ENCODE data around the gene RBMXL2. TPM values are rescaled to one million over a fixed set of nuclear protein-coding genes. Genes with fewer than 3 reads are reported as not detected.
A peak's percentile ranks its signal among the peaks of the same experiment; 100 is the strongest.

RBMXL2 gene
- total RNA-seq, 1 donor from 2014 or later, result 0.50 TPM

DNA sequence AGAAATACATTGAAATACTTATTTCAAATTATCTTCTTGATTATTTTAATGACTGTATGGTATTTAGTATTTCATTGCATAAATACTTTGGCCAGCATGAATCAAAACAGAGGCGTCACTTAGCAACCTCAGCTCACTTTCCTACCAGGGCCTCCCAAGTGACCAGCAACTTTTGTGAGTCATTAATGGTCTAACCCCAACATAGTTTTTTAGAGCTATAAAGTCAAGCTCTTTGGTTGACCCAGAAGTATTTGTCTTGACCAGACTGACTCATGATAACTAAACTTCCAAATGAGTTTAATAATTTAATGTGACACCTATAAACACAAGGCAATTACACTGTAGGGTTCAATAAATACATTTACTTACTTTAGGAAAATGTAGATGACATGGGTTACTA lies 27.9 kb upstream of the RBMXL2 start:
- H3K4me3 ChIP-seq (ENCODE audit: low read depth, low read length), result no peak overlapping the region
- no peaks in the 10 kb centered on the region for H3K36me3 ChIP-seq (ENCODE audit: control insufficient read depth, insufficient read depth, low read length)
- no peaks in the 10 kb centered on the region for H3K27me3 ChIP-seq (ENCODE audit: control insufficient read depth, insufficient read depth, low read length)
- peak; percentile 18 for DNase-seq (ENCODE audit: low read depth)
- TF ChIP-seq, protein P1, sequence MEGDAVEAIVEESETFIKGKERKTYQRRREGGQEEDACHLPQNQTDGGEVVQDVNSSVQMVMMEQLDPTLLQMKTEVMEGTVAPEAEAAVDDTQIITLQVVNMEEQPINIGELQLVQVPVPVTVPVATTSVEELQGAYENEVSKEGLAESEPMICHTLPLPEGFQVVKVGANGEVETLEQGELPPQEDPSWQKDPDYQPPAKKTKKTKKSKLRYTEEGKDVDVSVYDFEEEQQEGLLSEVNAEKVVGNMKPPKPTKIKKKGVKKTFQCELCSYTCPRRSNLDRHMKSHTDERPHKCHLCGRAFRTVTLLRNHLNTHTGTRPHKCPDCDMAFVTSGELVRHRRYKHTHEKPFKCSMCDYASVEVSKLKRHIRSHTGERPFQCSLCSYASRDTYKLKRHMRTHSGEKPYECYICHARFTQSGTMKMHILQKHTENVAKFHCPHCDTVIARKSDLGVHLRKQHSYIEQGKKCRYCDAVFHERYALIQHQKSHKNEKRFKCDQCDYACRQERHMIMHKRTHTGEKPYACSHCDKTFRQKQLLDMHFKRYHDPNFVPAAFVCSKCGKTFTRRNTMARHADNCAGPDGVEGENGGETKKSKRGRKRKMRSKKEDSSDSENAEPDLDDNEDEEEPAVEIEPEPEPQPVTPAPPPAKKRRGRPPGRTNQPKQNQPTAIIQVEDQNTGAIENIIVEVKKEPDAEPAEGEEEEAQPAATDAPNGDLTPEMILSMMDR (IDR thresholded peaks at IDR 0.05; ENCODE audit: insufficient read depth, low read length, poor library complexity, severe bottlenecking), result no peak

DNA sequence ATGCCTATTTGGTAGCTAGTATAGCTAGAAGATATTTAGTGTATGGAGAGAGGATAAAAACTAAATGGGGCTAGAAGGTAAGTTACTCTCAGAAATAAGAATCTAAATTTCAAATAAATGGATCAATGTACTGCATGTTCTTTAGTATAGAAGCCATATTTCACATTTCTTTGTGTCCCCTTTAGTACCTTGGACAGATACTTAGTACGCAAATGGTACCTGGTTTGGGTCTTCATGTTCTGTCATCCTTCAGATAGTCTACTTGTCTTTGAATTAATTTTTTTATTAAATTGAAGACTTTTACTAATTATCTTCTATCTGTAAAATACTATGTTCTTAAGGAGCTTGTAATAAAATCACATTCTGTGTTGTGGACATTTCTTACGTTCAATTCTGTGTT lies 26.3 kb upstream of the RBMXL2 start:
- DNase-seq (ENCODE audit: low read depth), result no peak

DNA sequence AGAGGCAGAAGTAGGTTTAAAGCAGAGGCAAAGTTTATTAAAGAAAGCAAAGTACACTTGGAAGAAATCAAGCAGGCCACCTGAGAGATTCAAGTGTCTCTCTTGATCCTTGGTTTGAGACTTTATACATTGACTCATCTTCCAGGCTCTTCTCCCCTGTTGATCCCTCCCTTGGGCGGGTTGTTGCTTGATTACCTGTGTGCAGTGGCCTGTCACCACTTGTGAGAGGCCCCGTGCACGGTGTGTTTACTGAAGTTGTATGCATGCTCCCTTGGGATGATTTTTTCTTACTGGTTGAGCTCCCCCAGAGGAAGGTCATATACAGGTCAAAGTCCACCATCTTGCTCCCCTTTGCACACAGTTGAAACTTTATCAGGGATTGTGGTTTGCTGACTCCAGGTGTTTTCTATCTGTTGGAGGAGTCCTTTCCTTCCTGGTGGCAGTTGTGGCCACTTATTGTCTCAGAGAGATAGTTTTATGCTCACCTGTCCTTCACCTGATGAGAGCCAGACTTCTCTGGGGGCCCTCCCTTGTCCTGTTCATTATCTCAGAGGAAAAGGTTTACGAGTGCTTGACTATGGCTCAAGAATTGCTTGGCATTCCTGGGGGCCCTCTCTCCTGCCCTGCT lies 16.3 kb upstream of the RBMXL2 start:
- Histone ChIP-seq H3K36me3 (ENCODE audit: control insufficient read depth, insufficient read depth, low read length) (no peaks in the 10 kb centered on the region), H3K27me3 (ENCODE audit: control insufficient read depth, insufficient read depth, low read length) (no peaks in the 10 kb centered on the region), H3K4me3 (ENCODE audit: low read depth, low read length) (no peak overlapping the region)
- DNase-seq (ENCODE audit: low read depth), result no peak
- TF ChIP-seq, protein P1 (IDR thresholded peaks at IDR 0.05; ENCODE audit: insufficient read depth, low read length, poor library complexity, severe bottlenecking), result no peak

More for the DNA sequence above, 26.3 kb upstream of the RBMXL2 start:
- TF ChIP-seq, protein P1 (IDR thresholded peaks at IDR 0.05; ENCODE audit: insufficient read depth, low read length, poor library complexity, severe bottlenecking), result no peak
- Histone ChIP-seq H3K36me3 (ENCODE audit: control insufficient read depth, insufficient read depth, low read length) (no peaks in the 10 kb centered on the region), H3K27me3 (ENCODE audit: control insufficient read depth, insufficient read depth, low read length) (no peaks in the 10 kb centered on the region), H3K4me3 (ENCODE audit: low read depth, low read length) (no peak overlapping the region)

- TF ChIP-seq, protein P1 (IDR thresholded peaks at IDR 0.05; ENCODE audit: insufficient read depth, low read length, poor library complexity, severe bottlenecking), result no peak
- DNase-seq (ENCODE audit: low read depth), result no peak
- Histone ChIP-seq H3K4me3 (ENCODE audit: low read depth, low read length) (no peak overlapping the region), H3K27me3 (ENCODE audit: control insufficient read depth, insufficient read depth, low read length) (no peaks in the 10 kb centered on the region), H3K36me3 (ENCODE audit: control insufficient read depth, insufficient read depth, low read length) (no peaks in the 10 kb centered on the region)
Measured at GRCh38 chr11:7077101-7077500, 11.7 kb upstream of the RBMXL2 start.

GRCh38 chr11:7079545-7080135 lies 9.2 kb upstream of the RBMXL2 start:
- Histone ChIP-seq H3K27me3 (ENCODE audit: control insufficient read depth, insufficient read depth, low read length) (no peaks in the 10 kb centered on the region), H3K4me3 (ENCODE audit: low read depth, low read length) (no peak overlapping the region), H3K36me3 (ENCODE audit: control insufficient read depth, insufficient read depth, low read length) (no peaks in the 10 kb centered on the region)
- DNase-seq (ENCODE audit: low read depth), result no peak
- TF ChIP-seq, protein P1 (IDR thresholded peaks at IDR 0.05; ENCODE audit: insufficient read depth, low read length, poor library complexity, severe bottlenecking), result no peak

GRCh38 chr11:7080900-7081299 lies 7.9 kb upstream of the RBMXL2 start:
- TF ChIP-seq, protein P1 (IDR thresholded peaks at IDR 0.05; ENCODE audit: insufficient read depth, low read length, poor library complexity, severe bottlenecking), result no peak

More at GRCh38 chr11:7080900-7081299, 7.9 kb upstream of the RBMXL2 start:
- no peaks in the 10 kb centered on the region for H3K36me3 ChIP-seq (ENCODE audit: control insufficient read depth, insufficient read depth, low read length)
- H3K4me3 ChIP-seq (ENCODE audit: low read depth, low read length), result no peak overlapping the region
- no peak for DNase-seq (ENCODE audit: low read depth)
- no peaks in the 10 kb centered on the region for H3K27me3 ChIP-seq (ENCODE audit: control insufficient read depth, insufficient read depth, low read length)
